ENCODE data around the gene PTPN18.

Gene PTPN18

GRCh38 chr2:130380096-130380934, 24.5 kb downstream of the PTPN18 start:
- Histone ChIP-seq H3K9me3 (ENCODE audit: severe bottlenecking) (no peaks in the 10 kb centered on the region), H3K36me3 (no peaks in the 10 kb centered on the region), H3K27me3 (ENCODE audit: insufficient read depth, low read depth, severe bottlenecking) (no peaks in the 10 kb centered on the region), H3K27ac (no peak overlapping the region), H3K4me3 (ENCODE audit: low read depth, low read length) (no peak overlapping the region)
- no peak for TF ChIP-seq CTCF (IDR thresholded peaks at IDR 0.05; ENCODE audit: low read depth, low read length)
- no peak for DNase-seq

- no peak overlapping the region for H3K27ac ChIP-seq
- no peak for DNase-seq
- no peak overlapping the region for H3K4me3 ChIP-seq (ENCODE audit: low read depth, low read length)
- no peaks in the 10 kb centered on the region for H3K9me3 ChIP-seq (ENCODE audit: severe bottlenecking)
- H3K36me3 ChIP-seq = no peaks in the 10 kb centered on the region
- TF ChIP-seq CTCF (IDR thresholded peaks at IDR 0.05; ENCODE audit: low read depth, low read length) = no peak
- no peaks in the 10 kb centered on the region for H3K27me3 ChIP-seq (ENCODE audit: insufficient read depth, low read depth, severe bottlenecking)
Measured at GRCh38 chr2:130381145-130381544, 25.3 kb downstream of the PTPN18 start.

- Histone ChIP-seq H3K27ac (no peak overlapping the region), H3K4me3 (ENCODE audit: low read depth, low read length) (no peak overlapping the region), H3K9me3 (ENCODE audit: severe bottlenecking) (no peaks in the 10 kb centered on the region), H3K27me3 (ENCODE audit: insufficient read depth, low read depth, severe bottlenecking) (no peaks in the 10 kb centered on the region), H3K36me3 (no peaks in the 10 kb centered on the region)
- no peak for DNase-seq
- no peak for TF ChIP-seq CTCF (IDR thresholded peaks at IDR 0.05; ENCODE audit: low read depth, low read length)
Measured at GRCh38 chr2:130381619-130382018, 25.8 kb downstream of the PTPN18 start.

GRCh38 chr2:130382313-130382917, 26.6 kb downstream of the PTPN18 start:
- Histone ChIP-seq H3K9me3 (ENCODE audit: severe bottlenecking) (no peaks in the 10 kb centered on the region), H3K27me3 (ENCODE audit: insufficient read depth, low read depth, severe bottlenecking) (no peaks in the 10 kb centered on the region), H3K4me3 (ENCODE audit: low read depth, low read length) (no peak overlapping the region), H3K27ac (no peak overlapping the region), H3K36me3 (no peaks in the 10 kb centered on the region)
- TF ChIP-seq CTCF (IDR thresholded peaks at IDR 0.05; ENCODE audit: low read depth, low read length) = no peak
- DNase-seq = no peak

GRCh38 chr2:130385709-130386108, 29.9 kb downstream of the PTPN18 start:
- Histone ChIP-seq H3K27ac (no peak overlapping the region), H3K27me3 (ENCODE audit: insufficient read depth, low read depth, severe bottlenecking) (no peaks in the 10 kb centered on the region), H3K9me3 (ENCODE audit: severe bottlenecking) (no peaks in the 10 kb centered on the region), H3K36me3 (no peaks in the 10 kb centered on the region), H3K4me3 (ENCODE audit: low read depth, low read length) (no peak overlapping the region)
- TF ChIP-seq CTCF (IDR thresholded peaks at IDR 0.05; ENCODE audit: low read depth, low read length) = no peak
- no peak for DNase-seq

All from WERI-Rb-1 (cell line).